Activated CD4-positive, alpha-beta T cell treated with anti-CD3 and anti-CD28 coated beads for 48 hours (primary cell): ENCODE results near the gene XPOT.

Experiments used
- DNase-seq: peaks from one replicate; pipeline ENCODE4 v3.0.0-alpha.2; 2020

Gene XPOT

GRCh38 chr12:64428956-64429355, 24.8 kb downstream of the XPOT start:
- no peak for DNase-seq

- no peak for DNase-seq
These were observed 26.7 kb downstream of the XPOT start for GRCh38 chr12:64430886-64431285.

GRCh38 chr12:64431791-64432190, 27.6 kb downstream of the XPOT start:
- DNase-seq = no peak

- DNase-seq = no peak
These were observed 29.7 kb downstream of the XPOT start for GRCh38 chr12:64433915-64434314.

GRCh38 chr12:64440100-64440499, 35.9 kb downstream of the XPOT start:
- no peak for DNase-seq

- DNase-seq = no peak
These were observed 41.3 kb downstream of the XPOT start for GRCh38 chr12:64445490-64445889.

GRCh38 chr12:64446295-64446694, 42.1 kb downstream of the XPOT start:
- no peak for DNase-seq

- no peak for DNase-seq
These were observed 46.0 kb downstream of the XPOT start for GRCh38 chr12:64450057-64450640.

- no peak for DNase-seq
These were observed 46.7 kb downstream of the XPOT start for GRCh38 chr12:64450711-64451486.

GRCh38 chr12:64451687-64452558, 47.7 kb downstream of the XPOT start, which contains the start of gene TBK1:
Gene TBK1 (plus strand): TSS chr12:64452120. CDS start chr12:64455871, 3,751 bp downstream.
- DNase-seq = peak; percentile 71

GRCh38 chr12:64452559-64453329, 48.6 kb downstream of the XPOT start:
- no peak for DNase-seq

GRCh38 chr12:64455506-64455905, 51.3 kb downstream of the XPOT start:
- DNase-seq = no peak

- DNase-seq = no peak
These were observed 51.9 kb downstream of the XPOT start for GRCh38 chr12:64456119-64456518.

- DNase-seq = peak; percentile 49
These were observed 52.8 kb downstream of the XPOT start for GRCh38 chr12:64457032-64457431.

GRCh38 chr12:64457466-64457865, 53.3 kb downstream of the XPOT start:
- DNase-seq = no peak

GRCh38 chr12:64457923-64458322, 53.7 kb downstream of the XPOT start:
- no peak for DNase-seq

- no peak for DNase-seq
These were observed 55.3 kb downstream of the XPOT start for GRCh38 chr12:64459394-64459891.

- no peak for DNase-seq
These were observed 57.6 kb downstream of the XPOT start for GRCh38 chr12:64461634-64462414.

- no peak for DNase-seq
These were observed 62.0 kb downstream of the XPOT start for GRCh38 chr12:64466178-64466577.

GRCh38 chr12:64468966-64469365, 64.8 kb downstream of the XPOT start:
- no peak for DNase-seq

- DNase-seq = no peak
These were observed 65.4 kb downstream of the XPOT start for GRCh38 chr12:64469455-64470142.
